ENCODE measurements around the gene C1GALT1. TPM values are rescaled to one million over a fixed set of nuclear protein-coding genes. Genes with fewer than 3 reads are reported as not detected.
A peak's percentile ranks its signal among the peaks of the same experiment; 100 is the strongest.
"Not testable (repeated sequence)": the region's sequence is repeated elsewhere in the genome, so short reads cannot be mapped to it uniquely, and the experiment has no call there.

C1GALT1 gene
- total and polyA plus RNA-seq, 2 donors: 12.7 to 28.9 TPM

GRCh38 chr7:7146837-7147236, 35.5 kb upstream of the C1GALT1 start:
- H3K4me1 ChIP-seq (ENCODE audit: control insufficient read depth in 2 of 2, insufficient read depth in 2 of 2, low read length in 2 of 2): no peaks in the 10 kb centered on the region
- no peak overlapping the region for H3K27ac ChIP-seq (ENCODE audit: low read depth in 1 of 2, low read length in 1 of 2)
- no peak overlapping the region for H3K4me3 ChIP-seq (ENCODE audit: low read length in 2 of 2)
- 64% methylated on average over 3 of the region's 3 CpGs for WGBS
- no peaks in the 10 kb centered on the region for H3K36me3 ChIP-seq (ENCODE audit: control insufficient read depth in 2 of 2, insufficient read depth in 2 of 2, low read length in 1 of 2)
- peaks cover 0 to 11% of the 10 kb centered on the region in 2 donors for H3K9me3 ChIP-seq (ENCODE audit: control insufficient read depth in 2 of 2, insufficient read depth in 1 of 2, low read length in 1 of 2)
- no peaks in the 10 kb centered on the region for H3K27me3 ChIP-seq (ENCODE audit: control insufficient read depth in 2 of 2, insufficient read depth in 1 of 2, low read length in 1 of 2)
- no peak for DNase-seq (ENCODE audit: low read depth in 6 of 9, low spot score in 9 of 9)

GRCh38 chr7:7148798-7149481, 33.4 kb upstream of the C1GALT1 start:
- WGBS: 97% methylated on average over 7 of the region's 7 CpGs
- Histone ChIP-seq H3K4me3 (ENCODE audit: low read length in 2 of 2) (no peak overlapping the region), H3K9me3 (ENCODE audit: control insufficient read depth in 2 of 2, insufficient read depth in 1 of 2, low read length in 1 of 2) (peaks cover 0 to 19% of the 10 kb centered on the region in 2 donors), H3K4me1 (ENCODE audit: control insufficient read depth in 2 of 2, insufficient read depth in 2 of 2, low read length in 2 of 2) (no peaks in the 10 kb centered on the region), H3K27ac (ENCODE audit: low read depth in 1 of 2, low read length in 1 of 2) (no peak overlapping the region), H3K36me3 (ENCODE audit: control insufficient read depth in 2 of 2, insufficient read depth in 2 of 2, low read length in 1 of 2) (no peaks in the 10 kb centered on the region), H3K27me3 (ENCODE audit: control insufficient read depth in 2 of 2, insufficient read depth in 1 of 2, low read length in 1 of 2) (no peaks in the 10 kb centered on the region)
- no peak for DNase-seq (ENCODE audit: low read depth in 6 of 9, low spot score in 9 of 9)

DNA sequence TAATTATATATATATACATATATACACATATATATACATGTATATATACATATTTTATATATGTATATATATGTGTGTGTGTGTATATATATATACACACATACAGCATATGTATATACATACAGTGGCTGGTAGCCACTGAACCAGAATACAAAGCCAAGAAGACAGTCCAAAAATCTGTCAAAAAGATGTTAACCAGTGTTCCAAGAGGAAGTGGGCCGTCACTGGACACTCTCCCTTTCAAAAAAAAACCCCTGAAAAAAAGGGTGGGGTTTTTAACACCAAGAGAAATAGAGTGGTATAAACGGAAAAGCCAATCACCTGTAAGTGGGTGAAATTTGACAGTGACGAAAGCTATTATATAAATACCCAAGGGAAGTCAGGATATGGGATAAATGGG, 31.1 kb upstream of the C1GALT1 start:
- no peak overlapping the region for H3K4me3 ChIP-seq (ENCODE audit: low read length in 2 of 2)
- H3K36me3 ChIP-seq (ENCODE audit: control insufficient read depth in 2 of 2, insufficient read depth in 2 of 2, low read length in 1 of 2): no peaks in the 10 kb centered on the region
- H3K27me3 ChIP-seq (ENCODE audit: control insufficient read depth in 2 of 2, insufficient read depth in 1 of 2, low read length in 1 of 2): no peaks in the 10 kb centered on the region
- H3K4me1 ChIP-seq (ENCODE audit: control insufficient read depth in 2 of 2, insufficient read depth in 2 of 2, low read length in 2 of 2): no peaks in the 10 kb centered on the region
- 93% methylated on average over 3 of the region's 3 CpGs for WGBS
- H3K27ac ChIP-seq (ENCODE audit: low read depth in 1 of 2, low read length in 1 of 2): no peak overlapping the region
- peaks cover 0 to 15% of the 10 kb centered on the region in 2 donors for H3K9me3 ChIP-seq (ENCODE audit: control insufficient read depth in 2 of 2, insufficient read depth in 1 of 2, low read length in 1 of 2)
- DNase-seq (ENCODE audit: low read depth in 6 of 9, low spot score in 9 of 9): no peak

- 89% methylated on average over 1 of the region's 1 CpG for WGBS
- DNase-seq (ENCODE audit: low read depth in 6 of 9, low spot score in 9 of 9): no peak
- Histone ChIP-seq H3K4me3 (ENCODE audit: low read length in 2 of 2) (no peak overlapping the region), H3K27me3 (ENCODE audit: control insufficient read depth in 2 of 2, insufficient read depth in 1 of 2, low read length in 1 of 2) (no peaks in the 10 kb centered on the region), H3K36me3 (ENCODE audit: control insufficient read depth in 2 of 2, insufficient read depth in 2 of 2, low read length in 1 of 2) (no peaks in the 10 kb centered on the region), H3K27ac (ENCODE audit: low read depth in 1 of 2, low read length in 1 of 2) (no peak overlapping the region), H3K9me3 (ENCODE audit: control insufficient read depth in 2 of 2, insufficient read depth in 1 of 2, low read length in 1 of 2) (peaks cover 0 to 15% of the 10 kb centered on the region in 2 donors), H3K4me1 (ENCODE audit: control insufficient read depth in 2 of 2, insufficient read depth in 2 of 2, low read length in 2 of 2) (peaks cover 4% of the 10 kb centered on the region in 2 donors)
Observed at GRCh38 chr7:7151865-7152264, 30.5 kb upstream of the C1GALT1 start.

GRCh38 chr7:7152315-7152714, 30.0 kb upstream of the C1GALT1 start:
- Histone ChIP-seq H3K27ac (ENCODE audit: low read depth in 1 of 2, low read length in 1 of 2) (no peak overlapping the region), H3K9me3 (ENCODE audit: control insufficient read depth in 2 of 2, insufficient read depth in 1 of 2, low read length in 1 of 2) (peaks cover 0 to 15% of the 10 kb centered on the region in 2 donors), H3K36me3 (ENCODE audit: control insufficient read depth in 2 of 2, insufficient read depth in 2 of 2, low read length in 1 of 2) (no peaks in the 10 kb centered on the region), H3K4me1 (ENCODE audit: control insufficient read depth in 2 of 2, insufficient read depth in 2 of 2, low read length in 2 of 2) (peaks cover 6 to 7% of the 10 kb centered on the region in 2 donors), H3K27me3 (ENCODE audit: control insufficient read depth in 2 of 2, insufficient read depth in 1 of 2, low read length in 1 of 2) (no peaks in the 10 kb centered on the region), H3K4me3 (ENCODE audit: low read length in 2 of 2) (no peak overlapping the region)
- WGBS: 96% methylated on average over 11 of the region's 11 CpGs
- no peak for DNase-seq (ENCODE audit: low read depth in 6 of 9, low spot score in 9 of 9)

- 100% methylated on average over 1 of the region's 1 CpG for WGBS
- H3K36me3 ChIP-seq (ENCODE audit: control insufficient read depth in 2 of 2, insufficient read depth in 2 of 2, low read length in 1 of 2); H3K27me3 ChIP-seq (ENCODE audit: control insufficient read depth in 2 of 2, insufficient read depth in 1 of 2, low read length in 1 of 2); H3K27ac ChIP-seq (ENCODE audit: low read depth in 1 of 2, low read length in 1 of 2); DNase-seq (ENCODE audit: low read depth in 6 of 9, low spot score in 9 of 9); H3K4me3 ChIP-seq (ENCODE audit: low read length in 2 of 2): not testable (repeated sequence)
- H3K9me3 ChIP-seq (ENCODE audit: control insufficient read depth in 2 of 2, insufficient read depth in 1 of 2, low read length in 1 of 2): peaks cover 0 to 15% of the 10 kb centered on the region in 2 donors
- H3K4me1 ChIP-seq (ENCODE audit: control insufficient read depth in 2 of 2, insufficient read depth in 2 of 2, low read length in 2 of 2): peaks cover 9 to 11% of the 10 kb centered on the region in 2 donors
Observed at GRCh38 chr7:7154355-7154754, 28.0 kb upstream of the C1GALT1 start.

- Histone ChIP-seq H3K36me3 (ENCODE audit: control insufficient read depth in 2 of 2, insufficient read depth in 2 of 2, low read length in 1 of 2) (no peaks in the 10 kb centered on the region), H3K27ac (ENCODE audit: low read depth in 1 of 2, low read length in 1 of 2) (peak overlapping the region; percentile 13 to 77), H3K9me3 (ENCODE audit: control insufficient read depth in 2 of 2, insufficient read depth in 1 of 2, low read length in 1 of 2) (peaks cover 0 to 15% of the 10 kb centered on the region in 2 donors), H3K4me1 (ENCODE audit: control insufficient read depth in 2 of 2, insufficient read depth in 2 of 2, low read length in 2 of 2) (peaks cover 9 to 11% of the 10 kb centered on the region in 2 donors), H3K27me3 (ENCODE audit: control insufficient read depth in 2 of 2, insufficient read depth in 1 of 2, low read length in 1 of 2) (no peaks in the 10 kb centered on the region), H3K4me3 (ENCODE audit: low read length in 2 of 2) (no peak overlapping the region)
- peak in 2 of 9 donors; percentile 2 to 19 for DNase-seq (ENCODE audit: low read depth in 6 of 9, low spot score in 9 of 9)
- WGBS: 26% methylated on average over 4 of the region's 4 CpGs
Observed at GRCh38 chr7:7156663-7157062, 25.7 kb upstream of the C1GALT1 start.

DNA sequence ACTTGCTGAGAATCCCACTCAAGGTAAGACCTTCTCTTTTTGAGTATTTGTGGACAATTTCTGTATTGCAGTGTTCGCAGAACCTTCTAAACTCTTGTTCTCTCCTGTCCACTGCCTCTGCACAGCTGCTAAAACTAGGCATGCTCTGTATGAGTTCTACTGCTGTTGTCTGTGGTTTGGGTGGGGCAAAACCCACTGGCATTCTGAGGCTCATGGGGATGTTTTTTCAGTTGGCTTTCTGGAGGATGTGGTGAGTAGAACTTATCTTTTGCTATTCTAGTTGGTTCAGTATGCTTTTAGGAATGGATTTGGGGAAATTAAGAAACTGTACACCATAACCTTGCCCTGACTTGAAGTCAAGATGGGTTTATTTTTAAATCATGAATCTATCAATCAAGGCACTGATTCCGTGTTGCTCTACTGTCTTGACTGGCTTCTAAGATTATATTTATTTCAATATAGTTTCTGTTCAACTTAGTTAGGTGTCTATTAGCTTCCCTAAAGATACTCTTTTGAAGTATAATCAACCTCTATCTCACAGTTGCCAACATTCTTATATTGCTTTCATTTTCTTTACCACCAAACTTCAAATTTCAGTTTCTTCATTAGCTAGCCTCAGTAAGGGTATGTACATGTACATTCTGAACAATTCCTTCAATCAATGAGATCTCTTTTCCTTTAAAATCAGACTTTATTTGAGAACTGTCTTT, 25.0 kb upstream of the C1GALT1 start:
- DNase-seq (ENCODE audit: low read depth in 6 of 9, low spot score in 9 of 9): peak; percentile 44 to 90 (median 69)
- Histone ChIP-seq H3K36me3 (ENCODE audit: control insufficient read depth in 2 of 2, insufficient read depth in 2 of 2, low read length in 1 of 2) (no peaks in the 10 kb centered on the region), H3K4me3 (ENCODE audit: low read length in 2 of 2) (peak overlapping the region in 1 of 2 donors; percentile 4), H3K4me1 (ENCODE audit: control insufficient read depth in 2 of 2, insufficient read depth in 2 of 2, low read length in 2 of 2) (peaks cover 9 to 11% of the 10 kb centered on the region in 2 donors), H3K9me3 (ENCODE audit: control insufficient read depth in 2 of 2, insufficient read depth in 1 of 2, low read length in 1 of 2) (peaks cover 0 to 15% of the 10 kb centered on the region in 2 donors), H3K27ac (ENCODE audit: low read depth in 1 of 2, low read length in 1 of 2) (peak overlapping the region; percentile 1 to 77), H3K27me3 (ENCODE audit: control insufficient read depth in 2 of 2, insufficient read depth in 1 of 2, low read length in 1 of 2) (no peaks in the 10 kb centered on the region)
- 4% methylated on average over 2 of the region's 2 CpGs for WGBS

GRCh38 chr7:7157887-7158271, 24.5 kb upstream of the C1GALT1 start:
- DNase-seq (ENCODE audit: low read depth in 6 of 9, low spot score in 9 of 9): peak in 1 of 9 donors; percentile 11
- Histone ChIP-seq H3K4me3 (ENCODE audit: low read length in 2 of 2) (peak overlapping the region in 1 of 2 donors; percentile 4), H3K36me3 (ENCODE audit: control insufficient read depth in 2 of 2, insufficient read depth in 2 of 2, low read length in 1 of 2) (no peaks in the 10 kb centered on the region), H3K4me1 (ENCODE audit: control insufficient read depth in 2 of 2, insufficient read depth in 2 of 2, low read length in 2 of 2) (peaks cover 9 to 11% of the 10 kb centered on the region in 2 donors), H3K27me3 (ENCODE audit: control insufficient read depth in 2 of 2, insufficient read depth in 1 of 2, low read length in 1 of 2) (no peaks in the 10 kb centered on the region), H3K9me3 (ENCODE audit: control insufficient read depth in 2 of 2, insufficient read depth in 1 of 2, low read length in 1 of 2) (peaks cover 0 to 15% of the 10 kb centered on the region in 2 donors), H3K27ac (ENCODE audit: low read depth in 1 of 2, low read length in 1 of 2) (peak overlapping the region in 1 of 2 donors; percentile 77)
